CD4-positive, alpha-beta T cell treated with Interleukin-1 beta for 1 hour (primary cell): ENCODE measurements around the gene NAXD.
A peak's percentile ranks its signal among the peaks of the same experiment; 100 is the strongest.
"Not testable (repeated sequence)": the region's sequence is repeated elsewhere in the genome, so short reads cannot be mapped to it uniquely, and the experiment has no call there.

Source experiments
- DNase-seq, 2 donors: peaks; one replicate each; pipeline ENCODE4 v3.0.0-alpha.2; 2020 to 2022

Gene NAXD

DNA sequence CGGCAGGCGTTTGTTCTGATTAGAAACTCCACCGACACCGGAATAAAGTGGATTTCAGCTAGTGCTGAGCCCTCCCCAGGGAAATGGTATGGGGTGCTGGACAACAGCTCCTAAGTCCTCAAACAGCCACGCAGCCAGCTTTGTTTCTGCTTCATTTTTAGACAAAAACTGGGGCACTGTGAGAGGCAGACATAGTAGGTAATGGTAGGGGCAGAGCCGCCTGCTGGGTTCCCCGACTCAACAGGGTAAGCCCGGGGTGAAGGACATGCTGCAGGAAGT, 50.8 kb downstream of the NAXD start:
- no peak for DNase-seq

DNA sequence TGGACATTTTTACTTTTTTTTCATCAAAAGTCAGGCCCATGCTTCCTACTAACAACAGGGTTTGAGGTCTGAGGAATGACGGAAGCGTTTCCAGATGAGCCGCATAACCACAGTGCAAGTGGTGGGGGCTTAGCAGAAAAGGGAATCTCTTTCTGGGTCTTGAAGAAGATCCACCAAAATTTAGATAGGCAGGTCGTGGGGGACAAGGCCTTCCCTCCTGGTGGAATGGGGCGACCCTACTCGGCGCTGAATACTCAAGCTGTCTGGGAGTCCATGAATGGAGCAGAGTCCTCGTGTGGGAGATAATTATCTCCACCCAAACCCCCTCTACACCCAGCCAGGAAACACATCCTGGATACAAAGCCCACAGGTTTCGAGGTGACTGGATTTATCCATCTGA, 53.7 kb downstream of the NAXD start:
- no peak for DNase-seq

DNA sequence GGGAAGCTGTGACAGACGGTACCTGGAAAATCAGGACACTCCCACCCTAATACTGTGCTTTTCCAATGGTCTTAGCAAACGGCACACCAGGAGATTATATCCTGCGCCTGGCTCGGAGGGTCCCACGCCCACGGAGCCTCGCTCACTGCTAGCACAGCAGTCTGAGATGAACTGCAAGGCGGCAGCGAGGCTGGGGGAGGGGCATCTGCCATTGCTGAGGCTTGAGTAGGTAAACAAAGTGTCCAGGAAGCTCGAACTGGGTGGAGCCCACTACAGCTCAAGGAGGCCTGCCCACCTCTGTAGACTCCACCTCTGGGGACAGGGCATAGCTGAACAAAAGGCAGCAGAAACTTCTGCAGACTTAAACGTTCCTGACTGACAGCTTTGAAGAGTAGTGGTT, 54.5 kb downstream of the NAXD start:
- DNase-seq: not testable (repeated sequence)

DNA sequence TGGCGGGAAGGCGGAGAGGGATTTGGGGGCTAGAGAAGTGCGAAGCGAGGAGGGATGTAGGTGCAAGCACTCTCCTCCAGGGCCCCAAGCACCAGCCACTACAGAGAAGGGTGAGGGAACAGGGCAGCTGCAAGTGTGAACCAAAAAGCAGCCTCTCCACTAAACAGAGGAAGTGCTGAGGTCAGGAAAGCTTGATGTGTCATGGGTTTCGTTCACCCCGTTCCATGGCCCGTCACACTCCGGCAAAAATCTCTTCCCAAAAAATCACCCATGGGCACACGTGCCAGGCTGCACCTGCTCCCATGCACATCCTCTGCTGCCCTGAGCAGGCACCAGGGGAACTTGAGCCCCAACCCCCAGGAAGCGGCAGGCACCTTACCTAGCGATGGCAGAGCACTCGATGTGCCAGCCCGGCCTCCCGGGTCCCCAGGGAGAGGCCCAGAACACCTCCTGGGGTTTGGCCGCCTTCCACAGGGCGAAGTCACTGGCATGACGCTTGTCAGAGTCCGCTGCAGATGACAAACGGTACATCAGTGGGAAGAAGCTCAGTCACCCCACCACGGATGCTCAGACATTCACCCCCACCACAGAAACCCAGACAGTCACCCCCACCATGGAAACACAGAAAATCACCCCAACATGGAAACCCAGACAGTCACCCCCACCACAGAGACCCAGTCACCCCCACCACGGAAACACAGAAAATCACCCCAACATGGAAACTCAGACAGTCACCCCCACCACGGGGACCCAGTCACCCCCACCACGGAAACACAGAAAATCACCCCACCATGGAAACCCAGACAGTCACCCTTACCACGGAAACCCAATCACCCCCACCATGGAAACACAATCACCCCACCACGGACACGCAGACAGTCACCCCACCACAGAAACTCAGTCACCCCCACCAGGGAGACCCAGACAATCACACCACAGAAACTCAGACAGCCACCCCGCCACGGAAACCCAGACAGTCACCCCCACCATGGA, 61.5 kb downstream of the NAXD start:
- peak in 1 of 2 donors; percentile 48 for DNase-seq

DNA sequence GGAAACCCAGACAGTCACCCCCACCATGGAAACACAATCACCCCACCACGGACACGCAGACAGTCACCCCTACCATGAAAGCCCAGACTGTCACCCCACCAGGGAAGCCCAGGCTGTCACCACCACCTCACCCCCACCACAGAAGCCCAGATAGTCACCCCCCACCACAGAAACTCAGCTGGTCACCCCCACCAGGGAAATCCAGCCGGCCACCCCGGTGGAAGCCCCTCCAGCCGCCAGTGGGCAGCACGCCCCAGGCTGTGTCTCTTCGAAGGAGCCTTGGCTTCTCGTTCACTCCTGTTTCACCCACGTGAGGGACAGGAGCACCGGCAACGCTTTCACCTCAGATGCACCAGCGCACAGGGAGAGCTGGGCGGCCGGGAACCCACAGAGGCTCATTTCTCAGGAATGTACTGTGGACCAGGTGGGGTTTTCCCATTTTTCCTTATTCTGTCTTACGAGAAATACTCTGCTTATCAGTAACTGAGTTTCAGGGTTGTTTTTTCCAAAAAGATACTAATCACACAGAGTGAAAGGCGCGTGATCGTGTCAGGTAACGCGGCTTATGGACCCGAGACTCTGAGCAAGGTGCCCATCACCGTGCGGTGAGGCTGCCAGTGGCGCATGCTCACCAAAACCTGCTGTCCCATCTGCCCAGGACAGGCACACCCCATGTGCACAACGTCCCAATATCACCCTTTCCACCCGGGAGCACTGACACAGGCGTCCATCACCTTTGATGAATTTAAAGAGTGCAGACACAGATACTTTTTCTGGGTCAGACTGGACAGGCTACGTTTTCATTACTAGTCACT, 62.6 kb downstream of the NAXD start:
- DNase-seq: peak in 1 of 2 donors; percentile 24

DNA sequence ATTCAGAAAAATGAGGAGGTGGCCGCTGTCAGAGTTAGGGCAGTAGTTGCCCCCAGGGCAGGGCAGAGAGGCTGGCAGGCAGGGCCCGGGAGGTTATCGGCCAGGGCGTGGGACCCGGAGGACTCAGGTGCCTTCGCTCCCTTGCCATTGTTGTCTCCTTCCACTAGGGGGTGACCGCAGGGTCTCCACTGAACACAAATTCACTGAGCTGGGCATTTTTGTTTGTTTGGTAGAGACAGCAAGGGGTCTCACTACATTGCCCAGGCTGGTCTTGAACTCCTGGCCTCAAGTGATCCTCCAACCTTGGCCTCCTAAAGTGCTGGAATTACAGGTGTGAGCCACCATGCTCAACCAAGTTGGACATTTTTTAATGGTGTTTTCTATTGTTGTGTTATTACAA, 65.5 kb downstream of the NAXD start:
- peak; percentile 17 to 22 for DNase-seq

DNA sequence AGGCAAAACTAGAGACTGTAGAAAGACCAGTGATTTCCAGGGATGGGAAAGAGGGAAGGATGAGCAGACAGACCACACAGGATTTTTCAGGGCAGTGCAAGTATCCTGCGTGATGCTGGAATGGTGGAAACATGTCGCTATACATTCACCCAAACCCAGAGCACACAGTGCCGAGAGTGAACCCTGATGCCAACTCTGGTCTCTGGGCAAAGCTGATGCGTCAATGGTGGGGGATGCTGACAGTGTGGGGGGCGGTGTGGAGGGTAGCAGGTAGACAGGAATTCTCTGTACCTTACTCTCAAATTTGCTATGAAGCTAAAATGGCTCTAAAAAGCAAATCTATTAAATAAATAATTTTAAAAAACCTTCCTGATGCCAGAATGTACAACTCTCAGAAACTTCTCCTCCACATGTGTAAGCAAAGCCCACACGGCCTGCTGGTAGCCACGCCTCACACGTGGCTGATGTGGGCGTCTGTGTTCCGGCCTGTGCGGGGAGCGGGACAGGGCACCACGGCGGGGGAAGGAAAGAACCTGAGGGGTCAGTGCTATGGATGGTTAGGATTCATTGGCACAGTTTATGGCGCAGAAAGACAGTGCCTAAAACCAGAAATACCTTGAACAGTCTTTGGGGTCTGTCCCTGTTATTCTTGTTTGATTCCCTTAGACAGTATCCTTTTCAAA, 66.7 kb downstream of the NAXD start:
- DNase-seq: no peak

DNA sequence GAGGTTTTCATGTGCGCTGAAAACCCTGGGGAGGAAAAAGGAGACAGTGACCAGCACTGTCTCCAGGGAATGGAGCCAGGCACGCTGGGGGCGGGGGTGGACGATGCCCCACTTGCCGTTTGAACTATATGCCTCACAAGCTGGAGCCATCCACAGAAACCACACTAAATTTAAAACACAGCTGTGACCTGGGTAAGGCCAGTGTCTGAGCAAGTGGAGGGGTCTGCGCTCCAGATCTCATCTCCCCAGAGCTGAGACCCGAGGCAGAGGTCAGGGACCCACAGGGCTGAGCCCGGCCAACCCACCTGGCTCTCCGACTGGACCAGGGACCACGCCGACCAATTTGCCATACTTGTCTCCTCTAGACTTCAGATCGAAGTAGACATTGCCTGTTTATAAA, 67.4 kb downstream of the NAXD start:
- DNase-seq: no peak

DNA sequence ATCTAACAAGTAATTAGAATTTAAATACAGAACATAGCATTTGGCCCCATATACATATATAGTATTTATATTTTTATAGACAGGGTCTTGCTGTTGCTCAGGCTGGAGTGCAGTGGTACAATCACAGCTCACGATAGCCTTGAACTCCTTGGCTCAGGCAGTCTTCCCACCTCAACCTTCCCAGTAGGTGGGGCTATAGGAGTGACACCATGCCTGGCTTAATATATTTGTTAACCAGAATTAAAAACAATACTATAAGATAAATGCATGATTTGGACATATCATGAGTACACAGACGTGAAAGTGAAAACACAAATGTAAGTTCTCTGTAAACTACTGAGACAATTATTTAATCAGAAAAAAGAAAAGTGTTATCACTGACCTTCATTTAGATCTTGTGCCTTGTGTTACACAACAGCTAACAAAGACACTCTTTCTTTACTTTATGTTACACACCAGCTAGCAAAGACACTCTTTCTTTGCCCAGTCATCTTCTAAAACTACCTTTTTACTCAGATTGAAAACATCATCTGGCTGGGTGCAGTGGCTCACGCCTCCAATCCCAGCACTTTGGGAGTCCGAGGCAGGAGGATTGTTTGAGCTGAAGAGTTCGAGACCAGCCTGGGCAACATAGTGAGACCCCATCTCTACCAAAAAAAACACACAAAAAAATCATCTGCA, 68.0 kb downstream of the NAXD start:
- DNase-seq: peak in 1 of 2 donors; percentile 34

DNA sequence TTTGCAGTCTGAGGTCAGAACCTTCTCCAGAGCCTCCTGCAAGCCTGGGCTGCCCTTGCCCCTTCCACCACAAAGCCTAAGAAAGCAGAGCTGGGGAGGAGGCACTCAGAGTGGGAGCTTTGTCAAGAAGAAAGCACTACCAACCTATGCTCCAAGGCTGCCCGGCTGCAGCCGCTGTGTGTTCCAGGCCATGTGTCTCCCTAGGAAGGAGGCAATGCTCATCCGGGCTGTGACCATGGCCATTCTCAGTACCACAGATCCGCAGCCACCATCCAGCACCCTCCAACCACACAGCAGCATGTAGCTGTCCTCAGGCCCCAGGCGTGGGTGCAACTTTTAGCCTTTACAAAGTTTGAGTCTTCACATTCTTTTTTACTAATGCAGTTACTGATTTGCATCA, 68.6 kb downstream of the NAXD start:
- DNase-seq: no peak

DNA sequence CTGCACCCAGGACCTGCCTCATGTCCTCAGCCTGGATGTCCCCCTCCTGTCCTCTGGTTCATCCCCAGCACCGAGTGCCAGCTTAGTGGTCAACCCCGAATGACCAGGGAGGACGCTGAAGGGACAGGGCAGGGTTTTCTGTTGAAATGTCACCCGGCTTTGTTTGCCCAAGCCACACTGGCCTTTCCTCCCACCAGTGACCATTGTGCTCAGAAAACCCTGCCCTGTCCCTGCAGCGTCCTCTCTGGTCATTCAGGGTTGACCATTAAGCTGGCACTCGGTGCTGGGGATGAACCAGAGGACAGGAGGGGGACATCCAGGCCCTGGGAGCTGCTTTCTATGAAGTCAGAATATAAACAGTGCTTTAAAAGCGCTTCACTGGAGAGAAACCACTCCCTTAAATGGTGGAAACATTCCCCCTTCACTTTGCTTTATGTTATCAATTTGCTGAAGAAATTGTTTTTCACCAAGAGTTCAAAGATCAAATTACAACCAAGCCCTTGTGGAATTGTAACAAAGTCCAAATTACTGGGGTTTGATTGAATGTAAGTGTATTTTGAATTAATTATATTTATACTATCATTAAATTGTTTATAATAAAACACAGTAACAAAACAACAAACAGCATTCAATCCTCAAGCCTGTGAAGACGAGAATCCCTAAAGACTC, 69.2 kb downstream of the NAXD start:
- no peak for DNase-seq

DNA sequence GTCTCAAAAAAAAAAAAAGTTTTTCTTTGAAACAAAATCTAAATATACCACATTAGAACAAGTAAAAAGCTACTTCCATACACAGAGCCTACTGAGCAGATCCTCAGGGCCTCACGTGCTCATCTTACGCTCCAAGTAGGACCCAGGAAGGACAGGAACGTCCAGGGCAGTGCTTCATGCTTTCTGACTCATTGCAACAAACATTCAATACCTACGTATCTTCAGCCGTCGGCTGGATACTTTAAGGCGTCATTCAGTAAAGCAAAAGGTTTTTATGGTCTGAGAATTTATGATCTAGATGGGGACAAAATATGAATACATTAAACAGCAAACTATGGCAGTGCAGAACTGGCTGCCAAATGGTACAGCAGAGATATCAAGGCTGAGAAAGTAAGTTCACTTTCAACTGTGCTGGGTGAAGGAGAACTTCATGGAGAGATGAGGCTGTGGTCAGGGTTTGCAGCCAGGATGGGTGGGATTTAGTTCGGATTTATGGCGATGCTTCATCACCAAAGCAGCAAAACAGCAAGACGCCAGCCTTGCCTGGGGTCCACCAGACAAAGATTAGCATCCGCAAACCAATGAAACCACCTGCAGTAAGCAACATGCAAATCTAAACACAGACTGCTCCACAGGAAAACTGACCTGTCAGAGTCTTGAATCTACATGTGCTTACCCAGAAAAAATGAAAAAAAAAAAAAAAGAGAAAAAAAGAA, 70.1 kb downstream of the NAXD start:
- no peak for DNase-seq

DNA sequence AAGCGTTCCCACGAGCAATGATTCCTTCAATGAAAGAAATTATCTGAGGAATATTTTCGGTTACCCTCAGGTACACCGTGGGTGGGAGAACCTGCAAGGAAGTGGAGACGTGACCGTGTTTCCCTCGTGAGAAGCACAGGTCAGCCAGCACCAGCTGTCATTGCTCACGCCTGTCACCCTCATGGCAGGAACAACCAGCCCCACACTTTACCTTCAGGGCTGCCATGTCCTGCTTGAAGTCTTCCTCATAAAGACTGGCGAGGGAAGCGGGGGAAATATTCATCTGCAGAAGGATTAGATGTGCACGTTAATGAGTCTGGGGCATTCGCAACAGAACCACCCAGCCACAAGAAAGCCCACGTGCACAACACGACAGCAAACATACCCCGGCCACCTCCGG, 72.4 kb downstream of the NAXD start:
- no peak for DNase-seq

DNA sequence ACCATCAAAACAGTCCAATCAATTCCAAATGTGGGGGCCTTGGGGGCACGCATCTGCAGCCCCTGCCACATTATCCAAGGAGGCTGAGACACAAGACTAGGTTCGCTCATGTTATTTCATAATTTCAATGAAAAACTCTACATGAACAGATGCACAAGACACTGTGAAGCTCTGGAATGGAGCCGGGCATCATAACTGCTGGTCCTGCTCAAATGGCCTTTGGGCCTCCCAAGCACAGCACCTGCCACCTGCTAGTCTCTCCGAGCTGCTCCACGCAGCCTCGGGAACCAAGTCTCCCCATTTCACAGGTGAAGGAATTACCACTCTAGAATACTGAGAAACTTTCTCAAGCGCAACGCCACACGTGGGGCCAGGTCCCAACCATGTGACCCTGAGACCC, 73.7 kb downstream of the NAXD start:
- no peak for DNase-seq
